Activated T-cell treated with anti-CD3 and anti-CD28 coated beads, Interleukin-2, amount 50 U/mL, for 24 hours (primary cell): Measurements from ENCODE around the gene PCMT1.

Experiments used
- DNase-seq: peaks from one replicate; pipeline ENCODE4 v3.0.0-alpha.2; 2020
- H3K27ac Mint-ChIP-seq: 2 replicates; pipeline ENCODE4 v1.8.0; 2020; ENCODE audit warnings: mild to moderate bottlenecking, mixed read lengths
- H3K27me3 Mint-ChIP-seq: 2 replicates; pipeline ENCODE4 v1.8.0; 2020; ENCODE audit warnings: mixed read lengths
- H3K36me3 Mint-ChIP-seq: 2 replicates; pipeline ENCODE4 v1.8.0; 2020; ENCODE audit warnings: low read depth, mixed read lengths
- H3K4me1 Mint-ChIP-seq: 2 replicates; pipeline ENCODE4 v1.8.0; 2020; ENCODE audit warnings: low read depth, mixed read lengths
- H3K4me3 Mint-ChIP-seq: 2 replicates; pipeline ENCODE4 v1.8.0; 2020; ENCODE audit warnings: mild to moderate bottlenecking, moderate library complexity, mixed read lengths
- H3K9me3 Mint-ChIP-seq: 2 replicates; pipeline ENCODE4 v1.8.0; 2020; ENCODE audit warnings: mixed read lengths

The PCMT1 gene

DNA sequence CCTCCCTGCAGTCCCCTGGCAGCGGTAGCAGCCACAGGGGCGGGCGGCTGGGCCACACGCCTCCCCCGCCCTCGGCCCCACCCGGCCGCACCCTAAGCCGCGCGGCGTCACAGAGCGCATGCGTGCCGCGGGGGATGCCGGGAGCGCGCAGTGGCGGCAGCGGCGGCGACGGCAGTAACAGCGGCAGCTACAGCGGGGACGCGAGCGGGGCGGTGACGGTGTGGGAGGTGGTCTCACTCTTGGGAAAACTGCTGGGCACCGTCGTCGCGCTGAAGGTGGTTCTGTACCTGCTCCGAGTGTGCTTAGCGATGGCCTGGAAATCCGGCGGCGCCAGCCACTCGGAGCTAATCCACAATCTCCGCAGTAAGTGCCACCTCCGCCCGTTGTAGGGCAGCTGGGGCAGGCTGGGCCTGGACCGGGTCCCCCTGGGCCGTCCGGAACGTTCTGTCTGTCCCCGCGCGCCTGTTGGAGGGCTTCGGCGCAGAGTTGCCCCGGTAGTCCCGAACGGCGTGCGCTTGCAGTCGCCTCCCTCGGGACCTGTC lies at the start of gene PCMT1:
PCMT1 (plus strand) TSS at position 148 of the 542 bp plus-strand sequence; CDS start at position 309, 161 bp downstream.
- H3K27me3 Mint-ChIP-seq: no peaks in the 10 kb centered on the region
- peaks cover 49% of the 10 kb centered on the region for H3K4me1 Mint-ChIP-seq
- DNase-seq: peak; percentile 94
- peak within 1 kb of the TSS; percentile 91 for H3K4me3 Mint-ChIP-seq
- H3K27ac Mint-ChIP-seq: peak within 1 kb of the TSS; percentile 92
- no peaks in the 10 kb centered on the region for H3K9me3 Mint-ChIP-seq
- H3K36me3 Mint-ChIP-seq: peaks cover 36% of the 10 kb centered on the region

DNA sequence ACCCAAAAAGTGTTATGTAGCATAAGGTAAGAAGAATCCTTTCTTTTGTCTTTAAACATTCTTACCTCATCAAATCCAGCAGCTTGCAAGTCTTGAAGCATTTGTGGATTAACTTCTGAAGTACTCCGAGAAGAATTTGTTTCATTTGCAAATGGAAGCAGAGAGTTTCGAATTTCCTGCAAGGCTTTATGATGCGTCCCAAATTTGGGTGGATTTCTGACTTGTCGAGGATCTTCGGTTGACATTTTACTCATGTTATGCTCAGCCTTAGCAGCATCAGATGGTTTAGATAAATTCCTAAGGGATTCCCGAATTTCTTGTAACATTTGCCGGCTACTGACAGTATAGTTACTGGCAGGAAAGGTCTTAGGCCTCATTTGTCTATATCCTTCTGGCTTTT lies 47.8 kb upstream of the PCMT1 start:
- no peak for DNase-seq
- H3K4me3 Mint-ChIP-seq: no peak overlapping the region
- H3K9me3 Mint-ChIP-seq: no peaks in the 10 kb centered on the region
- peaks cover 49% of the 10 kb centered on the region for H3K4me1 Mint-ChIP-seq
- H3K27ac Mint-ChIP-seq: no peak overlapping the region
- peaks cover 50% of the 10 kb centered on the region for H3K36me3 Mint-ChIP-seq
- H3K27me3 Mint-ChIP-seq: no peaks in the 10 kb centered on the region

GRCh38 chr6:149711711-149712110 lies 37.8 kb upstream of the PCMT1 start:
- DNase-seq: no peak
- no peaks in the 10 kb centered on the region for H3K9me3 Mint-ChIP-seq
- peaks cover 61% of the 10 kb centered on the region for H3K4me1 Mint-ChIP-seq

DNA sequence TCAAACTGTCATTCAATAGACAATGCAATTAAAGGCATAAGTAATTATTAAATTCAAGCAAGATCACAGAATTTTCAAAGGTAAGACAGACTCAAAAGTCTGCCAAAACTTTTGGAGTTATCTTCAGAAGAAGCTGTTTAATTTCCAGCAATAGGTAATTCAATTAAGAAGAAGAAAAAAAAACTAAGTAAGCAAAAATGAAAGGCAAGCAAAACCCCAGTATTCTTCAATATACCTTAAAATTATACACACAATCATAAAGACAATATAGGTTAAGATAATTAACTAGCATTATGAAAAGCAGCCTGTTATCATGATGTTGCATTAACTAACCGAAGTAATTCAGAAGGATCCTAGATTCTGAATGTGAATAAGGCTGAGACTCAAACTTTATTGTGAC lies 35.1 kb upstream of the PCMT1 start:
- H3K4me3 Mint-ChIP-seq: no peak overlapping the region
- H3K27me3 Mint-ChIP-seq: no peaks in the 10 kb centered on the region
- H3K27ac Mint-ChIP-seq: no peak overlapping the region
- DNase-seq: no peak
- peaks cover 60% of the 10 kb centered on the region for H3K36me3 Mint-ChIP-seq
- peaks cover 54% of the 10 kb centered on the region for H3K4me1 Mint-ChIP-seq
- H3K9me3 Mint-ChIP-seq: no peaks in the 10 kb centered on the region

More at GRCh38 chr6:149711711-149712110, 37.8 kb upstream of the PCMT1 start:
- Mint-ChIP-seq H3K4me3 (no peak overlapping the region), H3K27me3 (no peaks in the 10 kb centered on the region), H3K27ac (peak overlapping the region; percentile 64), H3K36me3 (peaks cover 60% of the 10 kb centered on the region)

DNA sequence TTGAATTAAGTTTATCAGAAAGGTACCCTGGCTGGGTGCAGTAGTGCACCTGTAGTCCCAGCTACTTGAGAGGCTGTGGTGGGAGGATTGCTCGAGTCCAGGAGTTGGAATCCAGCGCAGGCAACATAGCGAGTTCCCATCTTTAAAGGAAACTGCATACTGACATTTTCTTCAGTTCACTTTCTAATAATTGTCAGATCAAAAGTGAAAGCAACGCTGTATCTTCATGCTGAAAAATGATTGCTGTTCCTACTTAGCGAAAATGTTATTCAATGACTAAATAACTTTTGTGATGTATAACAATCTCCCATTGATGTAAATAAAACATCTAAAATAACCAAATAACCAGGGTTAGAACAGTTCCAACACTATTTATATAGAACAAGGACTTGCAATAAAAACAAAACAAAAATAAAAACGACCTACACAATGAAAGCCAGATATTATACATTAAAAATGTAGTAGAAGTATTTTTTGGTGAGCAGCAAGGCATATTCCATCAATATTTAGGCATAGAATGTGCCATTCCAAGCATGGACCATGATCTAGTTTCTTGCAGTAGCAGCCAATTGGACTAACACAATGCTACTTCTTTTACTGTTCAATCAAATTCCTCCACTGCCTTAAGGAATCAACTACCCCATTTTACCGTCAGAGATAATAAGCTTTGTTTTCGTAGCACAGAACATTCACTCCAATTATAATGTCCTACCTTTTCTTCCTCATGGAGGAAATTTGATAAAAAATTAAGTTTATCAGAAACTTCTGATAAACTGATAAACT lies 33.2 kb upstream of the PCMT1 start:
- Mint-ChIP-seq H3K4me3 (peak overlapping the region; percentile 90), H3K27ac (peak overlapping the region; percentile 98), H3K9me3 (no peaks in the 10 kb centered on the region), H3K4me1 (peaks cover 44% of the 10 kb centered on the region), H3K36me3 (peaks cover 55% of the 10 kb centered on the region), H3K27me3 (no peaks in the 10 kb centered on the region)
- no peak for DNase-seq

DNA sequence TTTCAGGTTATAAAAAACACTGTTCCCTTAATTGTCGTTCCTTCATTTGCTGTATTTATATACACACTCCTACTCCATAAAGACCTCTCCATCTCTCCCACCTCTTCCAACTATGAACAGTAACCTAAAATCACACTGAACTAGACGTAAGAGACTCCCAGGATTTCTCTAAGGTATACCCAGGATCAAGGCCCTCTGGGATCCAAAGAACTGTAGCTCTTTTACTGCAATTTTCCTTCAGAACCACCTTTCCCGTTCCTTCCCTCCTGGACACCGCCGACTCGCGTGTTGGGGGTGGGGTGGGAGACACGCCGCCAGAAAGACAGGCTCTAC lies 32.3 kb upstream of the PCMT1 start:
- no peaks in the 10 kb centered on the region for H3K27me3 Mint-ChIP-seq
- H3K4me1 Mint-ChIP-seq: peaks cover 39% of the 10 kb centered on the region
- peak overlapping the region; percentile 90 for H3K4me3 Mint-ChIP-seq
- no peak for DNase-seq
- peak overlapping the region; percentile 98 for H3K27ac Mint-ChIP-seq
- peaks cover 53% of the 10 kb centered on the region for H3K36me3 Mint-ChIP-seq
- H3K9me3 Mint-ChIP-seq: no peaks in the 10 kb centered on the region

- H3K27me3 Mint-ChIP-seq: no peaks in the 10 kb centered on the region
- peak within 1 kb of the TSS; percentile 90 for H3K4me3 Mint-ChIP-seq
- peak within 1 kb of the TSS; percentile 98 for H3K27ac Mint-ChIP-seq
- H3K9me3 Mint-ChIP-seq: no peaks in the 10 kb centered on the region
- peaks cover 39% of the 10 kb centered on the region for H3K4me1 Mint-ChIP-seq
- peak; percentile 95 for DNase-seq
- H3K36me3 Mint-ChIP-seq: peaks cover 57% of the 10 kb centered on the region
Observed at GRCh38 chr6:149717588-149718458, 31.7 kb upstream of the PCMT1 start, which contains the start of gene LATS1. Gene LATS1 (minus strand): TSS chr6:149718101. CDS start chr6:149702126, 15,975 bp downstream.

GRCh38 chr6:149719531-149719930 lies 30.0 kb upstream of the PCMT1 start:
- Mint-ChIP-seq H3K9me3 (no peaks in the 10 kb centered on the region), H3K4me3 (peak overlapping the region; percentile 3), H3K27ac (peak overlapping the region; percentile 7), H3K36me3 (peaks cover 62% of the 10 kb centered on the region), H3K27me3 (no peaks in the 10 kb centered on the region), H3K4me1 (peaks cover 37% of the 10 kb centered on the region)
- no peak for DNase-seq

DNA sequence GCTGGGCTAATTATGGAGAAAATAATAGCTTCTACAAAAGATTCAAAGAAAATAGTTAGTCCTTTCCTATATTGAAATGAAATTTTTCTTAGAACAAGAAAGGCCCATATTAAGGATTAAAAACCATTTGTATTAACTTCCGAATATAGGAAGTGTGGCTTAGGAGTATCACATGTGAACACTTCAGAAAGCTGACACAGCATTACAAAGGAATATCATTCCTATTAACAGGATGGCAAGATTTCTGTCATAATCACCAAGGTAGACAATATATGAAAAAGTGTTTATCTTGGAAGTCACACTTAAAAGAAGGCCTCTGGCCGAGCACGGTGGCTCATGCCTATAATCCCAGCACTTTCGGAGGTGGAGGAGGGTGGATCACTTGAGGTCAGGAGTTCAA lies 26.3 kb upstream of the PCMT1 start:
- H3K27me3 Mint-ChIP-seq: no peaks in the 10 kb centered on the region
- H3K36me3 Mint-ChIP-seq: peaks cover 69% of the 10 kb centered on the region
- no peak overlapping the region for H3K27ac Mint-ChIP-seq
- H3K4me3 Mint-ChIP-seq: no peak overlapping the region
- no peak for DNase-seq
- peaks cover 18% of the 10 kb centered on the region for H3K4me1 Mint-ChIP-seq
- H3K9me3 Mint-ChIP-seq: no peaks in the 10 kb centered on the region

DNA sequence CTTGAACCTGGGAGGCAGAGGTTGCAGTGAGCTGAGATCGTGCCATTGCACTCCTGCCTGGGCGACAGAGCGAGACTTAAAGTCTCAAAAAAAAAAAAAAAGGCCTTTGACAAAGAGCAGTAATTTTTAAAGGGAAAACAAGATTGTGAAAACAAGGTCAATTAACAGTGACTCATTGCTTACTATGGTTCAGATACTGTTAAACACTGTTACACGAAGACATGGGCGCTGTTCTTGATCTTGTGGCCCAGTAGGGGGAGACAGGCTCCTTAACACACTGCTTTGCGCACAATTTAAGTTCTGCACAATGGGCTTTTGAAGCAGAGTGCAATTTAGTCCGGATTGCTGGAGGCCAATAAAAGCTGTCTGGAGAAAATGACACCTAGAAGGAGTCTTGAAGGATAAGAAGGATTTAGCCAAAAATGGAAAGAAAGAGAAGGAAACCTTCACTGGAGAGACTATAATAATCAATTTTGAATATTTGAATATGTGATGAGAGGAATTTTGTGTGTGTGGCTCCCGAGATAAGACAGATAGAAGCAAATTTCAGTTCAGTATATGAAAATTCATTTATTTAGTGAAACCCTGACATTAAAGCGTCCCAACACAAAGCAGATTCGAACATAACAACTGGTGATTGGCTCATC lies 25.6 kb upstream of the PCMT1 start:
- Mint-ChIP-seq H3K27ac (peak overlapping the region; percentile 1), H3K4me1 (peaks cover 18% of the 10 kb centered on the region), H3K36me3 (peaks cover 71% of the 10 kb centered on the region), H3K9me3 (no peaks in the 10 kb centered on the region), H3K4me3 (no peak overlapping the region), H3K27me3 (no peaks in the 10 kb centered on the region)
- no peak for DNase-seq

- DNase-seq: no peak
- Mint-ChIP-seq H3K4me3 (no peak overlapping the region), H3K27me3 (no peaks in the 10 kb centered on the region), H3K36me3 (peaks cover 85% of the 10 kb centered on the region), H3K4me1 (peaks cover 20% of the 10 kb centered on the region), H3K27ac (no peak overlapping the region), H3K9me3 (no peaks in the 10 kb centered on the region)
Observed at GRCh38 chr6:149725785-149726184, 23.8 kb upstream of the PCMT1 start.

DNA sequence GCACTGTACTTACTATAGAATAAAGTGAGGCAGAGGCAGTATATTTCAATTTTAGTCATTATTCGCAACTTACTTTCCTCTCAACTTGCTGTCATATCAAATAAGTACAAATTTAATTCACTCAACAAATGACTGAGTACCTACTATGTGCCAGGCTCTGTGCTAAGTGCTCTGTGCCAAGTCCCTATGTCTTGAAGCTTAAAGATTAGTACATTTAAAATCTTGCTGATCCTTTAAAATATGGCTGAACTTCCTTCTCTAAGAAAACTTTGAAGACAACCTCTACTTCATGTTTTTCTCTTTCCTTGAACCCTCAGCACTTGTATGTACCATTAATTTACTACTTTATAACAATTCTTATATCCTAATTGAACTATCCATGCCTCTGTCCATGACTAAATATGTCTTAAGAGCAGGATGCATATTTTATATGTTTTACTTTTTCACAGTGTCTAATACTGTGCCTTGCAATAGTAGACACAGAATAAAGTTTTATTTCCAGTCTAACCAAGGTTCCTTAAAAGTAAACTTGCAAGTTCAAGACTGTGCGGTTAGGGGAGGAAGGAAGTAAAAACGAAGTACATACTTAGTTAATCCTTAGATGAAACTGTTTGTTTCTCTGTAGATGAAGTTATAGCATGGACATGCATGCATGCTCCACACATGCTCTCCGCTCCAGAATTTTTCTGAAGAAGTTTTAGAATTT lies 21.6 kb upstream of the PCMT1 start:
- no peak for DNase-seq
- Mint-ChIP-seq H3K27ac (peak overlapping the region; percentile 80), H3K36me3 (peaks cover 94% of the 10 kb centered on the region), H3K4me1 (peaks cover 20% of the 10 kb centered on the region), H3K9me3 (no peaks in the 10 kb centered on the region), H3K27me3 (no peaks in the 10 kb centered on the region), H3K4me3 (no peak overlapping the region)

- peak overlapping the region; percentile 80 for H3K27ac Mint-ChIP-seq
- peaks cover 94% of the 10 kb centered on the region for H3K36me3 Mint-ChIP-seq
- H3K4me1 Mint-ChIP-seq: peaks cover 19% of the 10 kb centered on the region
- no peaks in the 10 kb centered on the region for H3K27me3 Mint-ChIP-seq
- DNase-seq: no peak
- no peaks in the 10 kb centered on the region for H3K9me3 Mint-ChIP-seq
- H3K4me3 Mint-ChIP-seq: no peak overlapping the region
Observed at GRCh38 chr6:149728499-149729234, 20.9 kb upstream of the PCMT1 start.
